ENCODE results near the gene KLHL33. TPM values are rescaled to one million over a fixed set of nuclear protein-coding genes. Genes with fewer than 3 reads are reported as not detected.

KLHL33 gene
- 0.09 TPM in 1 of 2 replicates, not detected in the other for total RNA-seq

- Mint-ChIP-seq H3K9me3 (no peaks in the 10 kb centered on the region), H3K36me3 (ENCODE audit: low read depth) (no peaks in the 10 kb centered on the region), H3K4me3 (no peak within 1 kb of the TSS), H3K4me1 (peaks cover 5% of the 10 kb centered on the region), H3K27ac (no peak within 1 kb of the TSS), H3K27me3 (no peaks in the 10 kb centered on the region)
- no peak for DNase-seq
- intact Hi-C loops (cut with micrococcal nuclease), result no loop called here
Observed at GRCh38 chr14:20435582-20436362, at the start of gene KLHL33. Gene KLHL33, minus strand, starts transcription at chr14:20436166. Its CDS starts 355 bp downstream, at chr14:20435811.

GRCh38 chr14:20482382-20482781, 46.4 kb upstream of the KLHL33 start:
- intact Hi-C loops (cut with micrococcal nuclease), result no loop called here
- H3K27ac Mint-ChIP-seq, result no peak overlapping the region
- no peaks in the 10 kb centered on the region for H3K9me3 Mint-ChIP-seq
- no peak overlapping the region for H3K4me3 Mint-ChIP-seq
- H3K27me3 Mint-ChIP-seq, result no peaks in the 10 kb centered on the region
- H3K36me3 Mint-ChIP-seq (ENCODE audit: low read depth), result peaks cover 14% of the 10 kb centered on the region
- no peak for DNase-seq
- H3K4me1 Mint-ChIP-seq, result peaks cover 15% of the 10 kb centered on the region

DNA sequence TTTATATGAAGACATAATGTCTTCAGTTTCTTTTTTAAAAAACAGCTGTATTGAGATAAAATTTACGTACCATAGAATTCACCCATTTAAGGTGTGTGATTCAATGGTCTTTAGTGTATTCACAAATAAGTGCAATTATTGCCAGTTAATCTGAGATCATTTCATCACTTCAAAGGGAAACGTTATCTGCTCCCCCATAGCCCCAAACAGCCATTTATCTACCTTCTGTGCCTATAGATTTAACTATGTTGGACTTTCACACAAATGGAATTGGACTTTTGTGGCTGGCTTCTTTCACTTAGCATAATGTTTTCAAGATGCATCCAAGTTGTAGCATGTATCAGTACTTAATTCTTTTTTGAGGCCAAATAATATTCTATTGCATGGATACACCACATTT, 42.9 kb upstream of the KLHL33 start:
- H3K4me1 Mint-ChIP-seq, result peaks cover 33% of the 10 kb centered on the region
- H3K36me3 Mint-ChIP-seq (ENCODE audit: low read depth), result peaks cover 49% of the 10 kb centered on the region
- H3K27ac Mint-ChIP-seq, result no peak overlapping the region
- H3K9me3 Mint-ChIP-seq, result no peaks in the 10 kb centered on the region
- DNase-seq, result no peak
- intact Hi-C loops (cut with micrococcal nuclease), result no loop called here
- no peaks in the 10 kb centered on the region for H3K27me3 Mint-ChIP-seq
- H3K4me3 Mint-ChIP-seq, result no peak overlapping the region

DNA sequence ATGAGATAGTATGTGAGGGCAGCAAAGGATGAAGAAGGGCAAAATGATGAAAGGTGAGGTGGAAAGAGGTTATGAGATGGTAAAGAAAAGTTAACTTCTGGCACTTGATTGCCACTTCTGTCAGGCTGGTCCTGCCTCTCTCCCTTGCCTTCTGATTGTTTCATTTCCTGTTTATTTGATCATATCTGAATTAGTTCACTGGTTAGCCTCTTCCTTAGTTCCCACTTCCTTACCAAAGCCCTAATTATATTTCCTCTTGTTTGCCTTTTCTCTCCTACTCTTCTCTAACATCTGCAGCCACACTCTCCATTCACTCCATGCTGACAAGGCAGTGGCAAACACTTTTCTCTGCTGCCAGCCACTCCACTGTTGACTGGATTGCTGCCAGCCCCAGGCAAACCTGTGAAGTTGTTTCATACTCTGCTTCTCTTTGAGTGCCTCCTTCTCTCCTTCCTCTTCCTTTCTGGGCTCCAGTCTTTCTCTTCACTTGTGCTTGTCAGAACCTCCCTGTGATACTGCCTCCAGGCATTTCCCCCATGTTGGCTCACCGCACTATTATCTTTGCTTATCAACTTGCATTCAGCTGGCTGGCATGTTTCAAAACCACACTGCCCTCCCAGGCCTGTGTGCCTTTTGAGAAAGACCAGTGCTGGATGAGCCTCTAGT, 41.4 kb upstream of the KLHL33 start:
- Mint-ChIP-seq H3K36me3 (ENCODE audit: low read depth) (peaks cover 62% of the 10 kb centered on the region), H3K4me1 (peaks cover 41% of the 10 kb centered on the region)

GRCh38 chr14:20476776-20477175, 40.8 kb upstream of the KLHL33 start:
- Mint-ChIP-seq H3K4me3 (peak overlapping the region; percentile 71), H3K27ac (peak overlapping the region; percentile 89), H3K9me3 (no peaks in the 10 kb centered on the region), H3K4me1 (peaks cover 47% of the 10 kb centered on the region), H3K27me3 (no peaks in the 10 kb centered on the region), H3K36me3 (ENCODE audit: low read depth) (peaks cover 68% of the 10 kb centered on the region)
- intact Hi-C loops (cut with micrococcal nuclease), result no loop called here
- no peak for DNase-seq

More for the DNA sequence above, 41.4 kb upstream of the KLHL33 start:
- DNase-seq, result peak; percentile 74
- Mint-ChIP-seq H3K9me3 (no peaks in the 10 kb centered on the region), H3K27ac (peak overlapping the region; percentile 89), H3K4me3 (peak overlapping the region; percentile 71), H3K27me3 (no peaks in the 10 kb centered on the region)
- intact Hi-C loops (cut with micrococcal nuclease), result no loop called here

GRCh38 chr14:20472536-20473169, 36.7 kb upstream of the KLHL33 start:
- Mint-ChIP-seq H3K4me1 (peaks cover 61% of the 10 kb centered on the region), H3K27ac (peak overlapping the region; percentile 51), H3K9me3 (no peaks in the 10 kb centered on the region), H3K36me3 (ENCODE audit: low read depth) (peaks cover 68% of the 10 kb centered on the region), H3K27me3 (no peaks in the 10 kb centered on the region), H3K4me3 (peak overlapping the region; percentile 68)
- intact Hi-C loops (cut with micrococcal nuclease), result no loop called here
- DNase-seq, result no peak

DNA sequence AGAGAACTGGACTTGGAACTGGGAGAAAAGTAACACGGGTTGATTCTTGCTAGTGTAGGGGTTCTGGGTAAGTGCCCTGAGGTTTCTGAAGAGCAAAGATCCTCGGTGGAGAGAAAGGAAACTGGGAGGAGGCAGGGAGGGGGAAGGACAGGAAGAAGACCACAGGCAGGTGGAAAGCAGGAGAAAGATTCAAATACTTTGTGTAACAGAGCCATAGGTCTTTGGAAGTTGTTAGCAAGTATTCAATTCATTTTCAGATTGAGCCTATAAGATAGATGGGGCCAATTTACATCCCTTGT, 34.6 kb upstream of the KLHL33 start:
- no peaks in the 10 kb centered on the region for H3K9me3 Mint-ChIP-seq
- peak overlapping the region; percentile 100 for H3K27ac Mint-ChIP-seq
- peaks cover 2% of the 10 kb centered on the region for H3K27me3 Mint-ChIP-seq
- DNase-seq, result peak; percentile 65
- peaks cover 47% of the 10 kb centered on the region for H3K36me3 Mint-ChIP-seq (ENCODE audit: low read depth)
- H3K4me1 Mint-ChIP-seq, result peaks cover 45% of the 10 kb centered on the region
- intact Hi-C loops (cut with micrococcal nuclease), result loop anchor here (1.0 kb wide), 1 partner anchor 139 kb away; no protein-coding TSS in a partner anchor
- H3K4me3 Mint-ChIP-seq, result peak overlapping the region; percentile 95

- Mint-ChIP-seq H3K4me3 (peak overlapping the region; percentile 95), H3K36me3 (ENCODE audit: low read depth) (peaks cover 42% of the 10 kb centered on the region), H3K27me3 (peaks cover 2% of the 10 kb centered on the region), H3K9me3 (no peaks in the 10 kb centered on the region), H3K4me1 (peaks cover 40% of the 10 kb centered on the region), H3K27ac (peak overlapping the region; percentile 100)
- DNase-seq, result peak; percentile 82
- intact Hi-C loops (cut with micrococcal nuclease), result loop anchor here (1.0 to 2.0 kb wide), 6 partner anchors 9 to 213 kb away; partner anchors contain the start of genes APEX1, PARP2 and PIP4P1
Observed at GRCh38 chr14:20469890-20470602, 34.1 kb upstream of the KLHL33 start.

- H3K36me3 Mint-ChIP-seq (ENCODE audit: low read depth), result peaks cover 35% of the 10 kb centered on the region
- H3K27me3 Mint-ChIP-seq, result peaks cover 2% of the 10 kb centered on the region
- no peaks in the 10 kb centered on the region for H3K9me3 Mint-ChIP-seq
- intact Hi-C loops (cut with micrococcal nuclease), result loop anchor here (1.0 to 2.0 kb wide), 5 partner anchors 8 to 213 kb away; partner anchors contain the start of genes APEX1, PARP2 and PIP4P1
- H3K4me3 Mint-ChIP-seq, result peak within 1 kb of the TSS; percentile 95
- peak within 1 kb of the TSS; percentile 100 for H3K27ac Mint-ChIP-seq
- H3K4me1 Mint-ChIP-seq, result peaks cover 36% of the 10 kb centered on the region
- peak; percentile 96 for DNase-seq
Observed at GRCh38 chr14:20469242-20469889, 33.4 kb upstream of the KLHL33 start, which contains the start of gene PNP. Gene PNP, plus strand, starts transcription at chr14:20469406. Its CDS starts 119 bp downstream, at chr14:20469525.

- intact Hi-C loops (cut with micrococcal nuclease), result loop anchor here (1.0 to 2.0 kb wide), 5 partner anchors 8 to 214 kb away; partner anchors contain the start of genes APEX1, PARP2 and PIP4P1
- no peak for DNase-seq
Observed at GRCh38 chr14:20468764-20469241, 32.8 kb upstream of the KLHL33 start.

GRCh38 chr14:20461225-20462141, 25.5 kb upstream of the KLHL33 start, which contains the start of gene PIP4P1:
Gene PIP4P1, minus strand, starts transcription at chr14:20461434. Its CDS starts 109 bp downstream, at chr14:20461325.
- H3K4me3 Mint-ChIP-seq, result peak within 1 kb of the TSS; percentile 89
- H3K9me3 Mint-ChIP-seq, result no peaks in the 10 kb centered on the region
- peaks cover 25% of the 10 kb centered on the region for H3K4me1 Mint-ChIP-seq
- peaks cover under 1% of the 10 kb centered on the region for H3K27me3 Mint-ChIP-seq
- H3K27ac Mint-ChIP-seq, result peak within 1 kb of the TSS; percentile 95
- peaks cover 24% of the 10 kb centered on the region for H3K36me3 Mint-ChIP-seq (ENCODE audit: low read depth)
- peak; percentile 99 for DNase-seq
- intact Hi-C loops (cut with micrococcal nuclease), result loop anchor here (1.0 kb wide), 2 partner anchors 8 to 118 kb away; partner anchors contain the start of genes PARP2 and PNP

More at GRCh38 chr14:20468764-20469241, 32.8 kb upstream of the KLHL33 start:
- H3K27ac Mint-ChIP-seq, result peak overlapping the region; percentile 100
- H3K9me3 Mint-ChIP-seq, result no peaks in the 10 kb centered on the region
- peaks cover 30% of the 10 kb centered on the region for H3K36me3 Mint-ChIP-seq (ENCODE audit: low read depth)
- peaks cover 2% of the 10 kb centered on the region for H3K27me3 Mint-ChIP-seq
- peak overlapping the region; percentile 95 for H3K4me3 Mint-ChIP-seq
- H3K4me1 Mint-ChIP-seq, result peaks cover 31% of the 10 kb centered on the region
